H9 (cell line): ENCODE measurements around the gene CPE. TPM values are rescaled to one million over a fixed set of nuclear protein-coding genes. Genes with fewer than 3 reads are reported as not detected.

ENCODE experiments used
- DNase-seq: peaks from one replicate; pipeline ENCODE4 v3.0.0-alpha.2; 2017
- H2AFZ ChIP-seq: one replicate; pipeline ENCODE4 v1.6.1; 2013; ENCODE audit warnings: mild to moderate bottlenecking, low read length, control low read depth, moderate library complexity
- H2AK5ac ChIP-seq: 2 replicates; pipeline ENCODE4 v1.6.1; 2013; ENCODE audit warnings: low read length, control low read depth, mixed read lengths; ENCODE audit not compliant: insufficient read length
- H2BK120ac ChIP-seq: one replicate; pipeline ENCODE4 v1.6.1; 2013; ENCODE audit warnings: low read depth, mild to moderate bottlenecking, low read length, control low read depth, inconsistent platforms; ENCODE audit not compliant: poor library complexity, severe bottlenecking
- H2BK12ac ChIP-seq: 2 replicates; pipeline ENCODE4 v1.6.1; 2013; ENCODE audit warnings: low read length, control low read depth, mixed read lengths, low read depth; ENCODE audit not compliant: insufficient read length
- H2BK15ac ChIP-seq: 2 replicates; pipeline ENCODE4 v1.6.1; 2013; ENCODE audit warnings: low read depth, low read length, control low read depth
- H2BK20ac ChIP-seq: one replicate; pipeline ENCODE4 v1.6.1; 2013; ENCODE audit warnings: low read depth, mild to moderate bottlenecking, low read length, control low read depth, inconsistent platforms; ENCODE audit not compliant: poor library complexity, severe bottlenecking
- H2BK5ac ChIP-seq: 2 replicates; pipeline ENCODE4 v1.6.1; 2013; ENCODE audit warnings: low read length, control low read depth, mixed read lengths; ENCODE audit not compliant: insufficient read length
- H3K14ac ChIP-seq: 2 replicates; pipeline ENCODE4 v1.6.1; 2013; ENCODE audit warnings: low read length, control low read depth; ENCODE audit not compliant: insufficient read depth
- H3K18ac ChIP-seq: 2 replicates; pipeline ENCODE4 v1.6.1; 2013; ENCODE audit warnings: low read depth, mild to moderate bottlenecking, mixed read lengths, low read length, control low read depth; ENCODE audit not compliant: insufficient read length
- H3K23ac ChIP-seq: 2 replicates; pipeline ENCODE4 v1.6.1; 2013; ENCODE audit warnings: low read length, control low read depth, mixed read lengths, low read depth; ENCODE audit not compliant: insufficient read length
- H3K23me2 ChIP-seq: 2 replicates; pipeline ENCODE4 v1.6.1; 2013; ENCODE audit warnings: low read depth, mild to moderate bottlenecking, mixed read lengths, low read length, control low read depth; ENCODE audit not compliant: insufficient read length, poor library complexity, severe bottlenecking
- H3K27ac ChIP-seq: 2 replicates; pipeline ENCODE4 v1.5.1; 2013; ENCODE audit warnings: low read length, control low read depth, mixed read lengths, low read depth; ENCODE audit not compliant: insufficient read length
- H3K27me3 ChIP-seq: 2 replicates; pipeline ENCODE4 v1.6.1; 2013; ENCODE audit warnings: low read length, control low read depth, inconsistent platforms; ENCODE audit not compliant: insufficient read depth
- H3K4ac ChIP-seq: 2 replicates; pipeline ENCODE4 v1.6.1; 2013; ENCODE audit warnings: low read depth, mild to moderate bottlenecking, control low read depth, inconsistent platforms, low read length, moderate library complexity
- H3K4me1 ChIP-seq: 2 replicates; pipeline ENCODE4 v1.6.1; 2013; ENCODE audit warnings: low read length, control low read depth, inconsistent platforms; ENCODE audit not compliant: insufficient read depth
- H3K4me2 ChIP-seq: 2 replicates; pipeline ENCODE4 v1.6.1; 2013; ENCODE audit warnings: low read length, control low read depth, mixed read lengths; ENCODE audit not compliant: insufficient read length, insufficient read depth
- H3K56ac ChIP-seq: 2 replicates; pipeline ENCODE4 v1.6.1; 2013; ENCODE audit warnings: low read depth, mild to moderate bottlenecking, mixed read lengths, low read length, control low read depth; ENCODE audit not compliant: insufficient read length
- H3K79me1 ChIP-seq: 2 replicates; pipeline ENCODE4 v1.6.1; 2013; ENCODE audit warnings: low read depth, mild to moderate bottlenecking, moderate library complexity, low read length, control low read depth, inconsistent platforms; ENCODE audit not compliant: insufficient read depth, poor library complexity, severe bottlenecking
- H3K79me2 ChIP-seq: 2 replicates; pipeline ENCODE4 v1.6.1; 2013; ENCODE audit warnings: low read length, control low read depth, inconsistent platforms; ENCODE audit not compliant: insufficient read depth
- H3K9ac ChIP-seq: 2 replicates; pipeline ENCODE4 v1.6.1; 2013; ENCODE audit warnings: low read length, control low read depth, mixed read lengths; ENCODE audit not compliant: insufficient read length; ENCODE audit errors: extremely low read depth
- H3K9me3 ChIP-seq: one replicate; pipeline ENCODE4 v1.6.1; 2013; ENCODE audit warnings: low read depth, low read length, inconsistent platforms; ENCODE audit not compliant: control insufficient read depth
- H3T11ph ChIP-seq: one replicate; pipeline ENCODE4 v1.6.1; 2013; ENCODE audit warnings: mild to moderate bottlenecking, low read length, control low read depth, inconsistent platforms
- H4K20me1 ChIP-seq: one replicate; pipeline ENCODE4 v1.6.1; 2013; ENCODE audit not compliant: control insufficient read depth, insufficient read length, insufficient read depth
- H4K5ac ChIP-seq: 2 replicates; pipeline ENCODE4 v1.6.1; 2013; ENCODE audit warnings: low read depth, mild to moderate bottlenecking, mixed read lengths, low read length, control low read depth; ENCODE audit not compliant: insufficient read length
- H4K8ac ChIP-seq: replicated peaks from 2 replicates; pipeline ENCODE4 v1.6.1; 2013; ENCODE audit warnings: low read length, control low read depth, mixed read lengths, low read depth; ENCODE audit not compliant: insufficient read length
- H4K91ac ChIP-seq: 2 replicates; pipeline ENCODE4 v1.6.1; 2013; ENCODE audit warnings: low read depth, mild to moderate bottlenecking, moderate library complexity, mixed read lengths, low read length, control low read depth; ENCODE audit not compliant: insufficient read length
- H3K27ac Mint-ChIP-seq, 3 experiments: 2 replicates in 2 of 3; 3 replicates in 1 of 3; pipeline ENCODE4 v1.8.0; 2020 to 2021; ENCODE audit warnings: mixed read lengths in 3 of 3, mild to moderate bottlenecking in 1 of 3, moderate library complexity in 1 of 3
- H3K27me3 Mint-ChIP-seq: 2 replicates; pipeline ENCODE4 v1.8.0; 2021; ENCODE audit warnings: low read depth, mild to moderate bottlenecking, moderate library complexity, mixed read lengths
- H3K36me3 Mint-ChIP-seq, 3 experiments: 2 replicates in 2 of 3; 3 replicates in 1 of 3; pipeline ENCODE4 v1.8.0; 2020 to 2021; ENCODE audit warnings: low read depth in 3 of 3, mixed read lengths in 3 of 3; ENCODE audit not compliant: insufficient read depth in 1 of 3
- H3K4me1 Mint-ChIP-seq, 2 experiments: 2 replicates each; pipeline ENCODE4 v1.8.0; 2020; ENCODE audit warnings: mixed read lengths in 2 of 2
- H3K4me3 Mint-ChIP-seq, 2 experiments: 2 replicates in 1 of 2; 3 replicates in 1 of 2; pipeline ENCODE4 v1.8.0; 2020 to 2021; ENCODE audit warnings: mild to moderate bottlenecking in 2 of 2, mixed read lengths in 2 of 2, moderate library complexity in 1 of 2
- H3K9me3 Mint-ChIP-seq, 2 experiments: 2 replicates in 1 of 2; 3 replicates in 1 of 2; pipeline ENCODE4 v1.8.0; 2020; ENCODE audit warnings: mild to moderate bottlenecking in 2 of 2, mixed read lengths in 2 of 2, moderate library complexity in 1 of 2
- WGBS: extraction: QIAGEN DNeasy Blood & Tissue Kit; methylation state at CpG from one replicate; pipeline ENCODE4 v1.1.7; 2013; ENCODE audit warnings: missing lambda C conversion rate, low lambda C conversion rate, mixed read lengths; ENCODE audit not compliant: insufficient read length; ENCODE audit errors: extremely low coverage; 5-methylcytosine and 5-hydroxymethylcytosine counted together
- total RNA-seq: library from RNA; stranded (reverse); gene quantifications from 2 replicates; pipeline ENCODE4 v1.2.1, GENCODE V29; 2021
- TF ChIP-seq, protein P1 (sequence below): fragments of 200-600 bp; sonication (generic); conservative IDR thresholded peaks from 3 replicates; pipeline ENCODE4 v1.8.0; 2021; ENCODE audit warnings: antibody characterized with exemption, mild to moderate bottlenecking

The CPE gene
- total RNA-seq, 1 experiment from 2014 or later: 10.0 TPM

DNA sequence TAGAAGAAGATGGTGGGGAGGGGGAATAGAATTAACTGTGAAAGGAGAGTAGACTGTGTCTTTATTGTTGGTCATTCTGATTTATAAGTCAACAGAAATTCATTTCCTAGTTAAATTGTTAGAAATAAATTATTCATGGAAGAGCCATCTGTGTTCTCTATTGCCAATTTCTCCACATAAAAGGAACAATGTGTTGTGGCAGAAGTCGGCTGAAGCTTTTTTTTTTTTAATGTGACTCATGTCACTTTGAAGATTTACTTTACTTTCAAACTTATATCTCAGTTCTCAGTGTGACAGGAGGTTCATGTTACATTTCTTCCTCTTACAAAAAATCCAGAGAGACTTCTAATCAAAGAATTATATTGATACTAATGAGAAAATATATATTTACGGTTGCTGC, 60.5 kb downstream of the CPE start:
- H3K27me3 ChIP-seq: no peaks in the 10 kb centered on the region
- H3T11ph ChIP-seq: no peak overlapping the region
- Mint-ChIP-seq H3K4me1 (peaks cover 10 to 16% of the 10 kb centered on the region in 2 experiments), H3K4me3 (no peak overlapping the region), H3K36me3 (no peaks in the 10 kb centered on the region), H3K27ac (no peak overlapping the region), H3K27me3 (no peaks in the 10 kb centered on the region), H3K9me3 (no peaks in the 10 kb centered on the region)
- H3K4me2 ChIP-seq: no peak overlapping the region
- H3K23me2 ChIP-seq: no peaks in the 10 kb centered on the region
- no peaks in the 10 kb centered on the region for H3K79me1 ChIP-seq
- no peak overlapping the region for H2BK15ac ChIP-seq
- H4K5ac ChIP-seq: no peak overlapping the region
- no peak overlapping the region for H3K18ac ChIP-seq
- H3K27ac ChIP-seq: no peak overlapping the region
- TF ChIP-seq, protein P1, sequence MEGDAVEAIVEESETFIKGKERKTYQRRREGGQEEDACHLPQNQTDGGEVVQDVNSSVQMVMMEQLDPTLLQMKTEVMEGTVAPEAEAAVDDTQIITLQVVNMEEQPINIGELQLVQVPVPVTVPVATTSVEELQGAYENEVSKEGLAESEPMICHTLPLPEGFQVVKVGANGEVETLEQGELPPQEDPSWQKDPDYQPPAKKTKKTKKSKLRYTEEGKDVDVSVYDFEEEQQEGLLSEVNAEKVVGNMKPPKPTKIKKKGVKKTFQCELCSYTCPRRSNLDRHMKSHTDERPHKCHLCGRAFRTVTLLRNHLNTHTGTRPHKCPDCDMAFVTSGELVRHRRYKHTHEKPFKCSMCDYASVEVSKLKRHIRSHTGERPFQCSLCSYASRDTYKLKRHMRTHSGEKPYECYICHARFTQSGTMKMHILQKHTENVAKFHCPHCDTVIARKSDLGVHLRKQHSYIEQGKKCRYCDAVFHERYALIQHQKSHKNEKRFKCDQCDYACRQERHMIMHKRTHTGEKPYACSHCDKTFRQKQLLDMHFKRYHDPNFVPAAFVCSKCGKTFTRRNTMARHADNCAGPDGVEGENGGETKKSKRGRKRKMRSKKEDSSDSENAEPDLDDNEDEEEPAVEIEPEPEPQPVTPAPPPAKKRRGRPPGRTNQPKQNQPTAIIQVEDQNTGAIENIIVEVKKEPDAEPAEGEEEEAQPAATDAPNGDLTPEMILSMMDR: no peak
- H4K20me1 ChIP-seq: no peaks in the 10 kb centered on the region
- H3K4ac ChIP-seq: no peak overlapping the region
- H2AFZ ChIP-seq: no peak overlapping the region
- no peak overlapping the region for H4K91ac ChIP-seq
- H2BK20ac ChIP-seq: no peak overlapping the region
- H2BK120ac ChIP-seq: no peak overlapping the region
- H4K8ac ChIP-seq: no peak overlapping the region
- H3K56ac ChIP-seq: no peak overlapping the region
- H2AK5ac ChIP-seq: no peak overlapping the region
- no peak overlapping the region for H2BK5ac ChIP-seq
- H2BK12ac ChIP-seq: no peak overlapping the region
- WGBS: no CpG with 5 or more reads among the region's 2 CpGs
- H3K9ac ChIP-seq: no peak overlapping the region
- H3K23ac ChIP-seq: no peak overlapping the region
- no peaks in the 10 kb centered on the region for H3K79me2 ChIP-seq
- H3K9me3 ChIP-seq: no peaks in the 10 kb centered on the region
- no peaks in the 10 kb centered on the region; the same call in 1 of the 2 replicates for H3K4me1 ChIP-seq
- H3K14ac ChIP-seq: no peak overlapping the region
- DNase-seq: no peak
